ENCODE results near the gene PDLIM4.

The PDLIM4 gene

GRCh38 chr5:132211787-132212186 lies 45.7 kb upstream of the PDLIM4 start:
- Histone ChIP-seq H3K27me3 (no peaks in the 10 kb centered on the region), H3K27ac (no peak overlapping the region), H3K4me1 (ENCODE audit: control insufficient read depth in 1 of 2, insufficient read depth in 1 of 2, low read depth in 1 of 2, low read length in 1 of 2) (peaks cover 0 to 4% of the 10 kb centered on the region in 2 experiments), H3K4me3 (ENCODE audit: low read depth in 1 of 2, low read length in 1 of 2) (no peak overlapping the region), H3K9me3 (no peaks in the 10 kb centered on the region), H3K36me3 (no peaks in the 10 kb centered on the region)
- TF ChIP-seq, protein P1, sequence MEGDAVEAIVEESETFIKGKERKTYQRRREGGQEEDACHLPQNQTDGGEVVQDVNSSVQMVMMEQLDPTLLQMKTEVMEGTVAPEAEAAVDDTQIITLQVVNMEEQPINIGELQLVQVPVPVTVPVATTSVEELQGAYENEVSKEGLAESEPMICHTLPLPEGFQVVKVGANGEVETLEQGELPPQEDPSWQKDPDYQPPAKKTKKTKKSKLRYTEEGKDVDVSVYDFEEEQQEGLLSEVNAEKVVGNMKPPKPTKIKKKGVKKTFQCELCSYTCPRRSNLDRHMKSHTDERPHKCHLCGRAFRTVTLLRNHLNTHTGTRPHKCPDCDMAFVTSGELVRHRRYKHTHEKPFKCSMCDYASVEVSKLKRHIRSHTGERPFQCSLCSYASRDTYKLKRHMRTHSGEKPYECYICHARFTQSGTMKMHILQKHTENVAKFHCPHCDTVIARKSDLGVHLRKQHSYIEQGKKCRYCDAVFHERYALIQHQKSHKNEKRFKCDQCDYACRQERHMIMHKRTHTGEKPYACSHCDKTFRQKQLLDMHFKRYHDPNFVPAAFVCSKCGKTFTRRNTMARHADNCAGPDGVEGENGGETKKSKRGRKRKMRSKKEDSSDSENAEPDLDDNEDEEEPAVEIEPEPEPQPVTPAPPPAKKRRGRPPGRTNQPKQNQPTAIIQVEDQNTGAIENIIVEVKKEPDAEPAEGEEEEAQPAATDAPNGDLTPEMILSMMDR (IDR thresholded peaks at IDR 0.05), result no peak

GRCh38 chr5:132213666-132214065 lies 43.8 kb upstream of the PDLIM4 start:
- Histone ChIP-seq H3K9me3 (no peaks in the 10 kb centered on the region), H3K4me3 (ENCODE audit: low read depth in 1 of 2, low read length in 1 of 2) (no peak overlapping the region), H3K4me1 (ENCODE audit: control insufficient read depth in 1 of 2, insufficient read depth in 1 of 2, low read depth in 1 of 2, low read length in 1 of 2) (peaks cover 0 to 4% of the 10 kb centered on the region in 2 experiments), H3K36me3 (no peaks in the 10 kb centered on the region), H3K27me3 (no peaks in the 10 kb centered on the region), H3K27ac (no peak overlapping the region)
- TF ChIP-seq, protein P1 (IDR thresholded peaks at IDR 0.05), result no peak

DNA sequence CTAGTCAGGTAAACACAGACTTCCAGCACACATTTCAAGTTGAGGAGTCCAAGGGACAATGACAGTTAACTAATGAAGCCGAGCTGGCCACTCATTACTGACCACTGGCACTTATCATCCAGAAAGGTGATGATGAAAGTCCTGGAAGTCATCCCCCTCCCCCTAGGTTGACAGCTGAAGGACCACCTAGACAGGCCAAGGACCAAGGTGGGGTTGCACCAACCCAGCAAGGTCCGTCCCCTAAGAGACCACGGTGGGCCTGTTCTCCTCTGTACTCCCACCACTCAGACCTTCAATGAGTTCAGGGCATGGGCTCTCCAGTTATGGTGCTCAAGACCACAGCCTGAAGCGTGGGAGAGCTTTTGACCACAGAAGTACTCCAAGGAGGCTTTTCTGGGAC lies 43.0 kb upstream of the PDLIM4 start:
- H3K4me1 ChIP-seq (ENCODE audit: control insufficient read depth in 1 of 2, insufficient read depth in 1 of 2, low read depth in 1 of 2, low read length in 1 of 2), result no peaks in the 10 kb centered on the region
- no peak overlapping the region for H3K4me3 ChIP-seq (ENCODE audit: low read depth in 1 of 2, low read length in 1 of 2)
- H3K9me3 ChIP-seq, result no peaks in the 10 kb centered on the region
- H3K27ac ChIP-seq, result no peak overlapping the region
- H3K36me3 ChIP-seq, result no peaks in the 10 kb centered on the region
- TF ChIP-seq, protein P1 (IDR thresholded peaks at IDR 0.05), result no peak
- no peaks in the 10 kb centered on the region for H3K27me3 ChIP-seq

DNA sequence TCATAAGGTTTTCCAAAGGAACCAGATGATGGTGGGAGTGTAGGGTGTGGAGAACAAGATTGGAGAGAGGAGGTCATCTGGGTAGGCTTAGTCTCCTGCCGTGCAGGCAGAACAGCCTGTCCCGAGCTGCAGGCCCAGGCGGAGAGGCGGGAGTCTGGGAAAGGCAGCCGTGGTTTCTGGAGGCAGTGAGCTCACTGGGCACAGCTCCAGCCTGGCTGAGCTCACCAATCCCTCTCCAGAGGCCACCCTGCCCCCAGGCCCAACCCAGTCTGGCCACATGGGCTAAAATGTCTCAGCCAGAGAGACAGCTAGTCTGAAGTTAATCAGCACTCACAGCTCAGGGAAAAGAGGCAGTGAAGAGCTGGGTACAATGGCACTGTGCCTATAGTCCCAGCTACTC lies 42.2 kb upstream of the PDLIM4 start:
- Histone ChIP-seq H3K4me3 (ENCODE audit: low read depth in 1 of 2, low read length in 1 of 2) (no peak overlapping the region), H3K27me3 (no peaks in the 10 kb centered on the region), H3K9me3 (no peaks in the 10 kb centered on the region), H3K4me1 (ENCODE audit: control insufficient read depth in 1 of 2, insufficient read depth in 1 of 2, low read depth in 1 of 2, low read length in 1 of 2) (no peaks in the 10 kb centered on the region), H3K27ac (no peak overlapping the region), H3K36me3 (no peaks in the 10 kb centered on the region)
- TF ChIP-seq, protein P1 (IDR thresholded peaks at IDR 0.05), result no peak

DNA sequence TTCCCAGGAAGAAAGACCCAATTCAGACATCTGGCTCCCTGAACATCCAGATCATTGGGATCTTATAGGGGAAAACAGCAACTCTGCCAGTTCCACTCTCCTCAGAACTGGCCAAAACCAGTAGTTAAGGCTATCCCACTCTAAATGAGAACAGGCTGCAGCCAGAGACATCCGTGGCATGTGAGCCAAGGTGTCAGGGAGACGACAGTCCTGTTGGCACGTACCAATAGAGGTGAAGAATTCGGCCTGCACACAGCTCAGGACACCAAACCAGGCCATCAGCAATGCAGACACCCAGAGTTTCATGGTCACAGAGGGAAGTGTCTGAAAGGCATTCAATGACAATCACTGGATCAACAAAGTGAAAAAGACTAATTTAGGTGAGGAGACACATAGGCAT lies 39.2 kb upstream of the PDLIM4 start:
- no peak overlapping the region for H3K4me3 ChIP-seq (ENCODE audit: low read depth in 1 of 2, low read length in 1 of 2)
- no peaks in the 10 kb centered on the region for H3K36me3 ChIP-seq
- H3K4me1 ChIP-seq (ENCODE audit: control insufficient read depth in 1 of 2, insufficient read depth in 1 of 2, low read depth in 1 of 2, low read length in 1 of 2), result no peaks in the 10 kb centered on the region
- H3K27me3 ChIP-seq, result no peaks in the 10 kb centered on the region
- TF ChIP-seq, protein P1 (IDR thresholded peaks at IDR 0.05), result no peak
- no peak overlapping the region for H3K27ac ChIP-seq
- no peaks in the 10 kb centered on the region for H3K9me3 ChIP-seq

Data from neutrophil (primary cell).